NCI-H1436 (cell line): ENCODE data around the gene SLC17A8.
"Not testable (repeated sequence)": the region's sequence is repeated elsewhere in the genome, so short reads cannot be mapped to it uniquely, and the experiment has no call there.

ENCODE experiments used
- DNase-seq: peaks from one replicate; lab custom pipeline; 2025; lab: John Stamatoyannopoulos, UW

The SLC17A8 gene

GRCh38 chr12:100356644-100357223 is at the start of gene SLC17A8:
SLC17A8 (plus strand) TSS chr12:100357074; CDS start chr12:100357392, 318 bp downstream.
- DNase-seq: peak; percentile 19

- not testable (repeated sequence) for DNase-seq
These were observed 48.7 kb upstream of the SLC17A8 start for GRCh38 chr12:100308138-100308537.

GRCh38 chr12:100311317-100311716 is 45.6 kb upstream of the SLC17A8 start:
- no peak for DNase-seq

- DNase-seq: no peak
These were observed 39.5 kb upstream of the SLC17A8 start for GRCh38 chr12:100317371-100317770.

- no peak for DNase-seq
These were observed 32.4 kb upstream of the SLC17A8 start for GRCh38 chr12:100324498-100324897.

- DNase-seq: no peak
These were observed 30.7 kb upstream of the SLC17A8 start for GRCh38 chr12:100326208-100326607.

GRCh38 chr12:100329800-100330199 is 27.1 kb upstream of the SLC17A8 start:
- no peak for DNase-seq

GRCh38 chr12:100331871-100332270 is 25.0 kb upstream of the SLC17A8 start:
- no peak for DNase-seq

- no peak for DNase-seq
These were observed 24.0 kb upstream of the SLC17A8 start for GRCh38 chr12:100332852-100333251.

GRCh38 chr12:100337299-100337698 is 19.6 kb upstream of the SLC17A8 start:
- DNase-seq: no peak

- no peak for DNase-seq
These were observed 19.1 kb upstream of the SLC17A8 start for GRCh38 chr12:100337727-100338126.

GRCh38 chr12:100339071-100339470 is 17.8 kb upstream of the SLC17A8 start:
- DNase-seq: no peak

GRCh38 chr12:100342897-100343296 is 14.0 kb upstream of the SLC17A8 start:
- not testable (repeated sequence) for DNase-seq

GRCh38 chr12:100344351-100344750 is 12.5 kb upstream of the SLC17A8 start:
- not testable (repeated sequence) for DNase-seq

GRCh38 chr12:100345020-100345767 is 11.7 kb upstream of the SLC17A8 start:
- DNase-seq: no peak

- DNase-seq: peak; percentile 39
These were observed 10.2 kb upstream of the SLC17A8 start for GRCh38 chr12:100346660-100347059.

GRCh38 chr12:100348657-100349454 is 8.0 kb upstream of the SLC17A8 start:
- peak; percentile 60 for DNase-seq

GRCh38 chr12:100359248-100359647 is 2.4 kb downstream of the SLC17A8 start:
- no peak for DNase-seq

- DNase-seq: no peak
These were observed 2.9 kb downstream of the SLC17A8 start for GRCh38 chr12:100359822-100360221.

GRCh38 chr12:100360450-100360849 is 3.6 kb downstream of the SLC17A8 start:
- no peak for DNase-seq

- no peak for DNase-seq
These were observed 7.5 kb downstream of the SLC17A8 start for GRCh38 chr12:100364324-100364723.

- DNase-seq: no peak
These were observed 8.5 kb downstream of the SLC17A8 start for GRCh38 chr12:100365411-100365810.

GRCh38 chr12:100368066-100368465 is 11.2 kb downstream of the SLC17A8 start:
- DNase-seq: no peak
